Mesendoderm (in vitro differentiated cells): ENCODE measurements around the gene CNTN5.

Source experiments
- DNase-seq: peaks from one replicate; pipeline ENCODE4 v3.0.0; 2013
- H2AK5ac ChIP-seq: 2 replicates; pipeline ENCODE4 v1.6.1; 2013; ENCODE audit warnings: low read length, inconsistent platforms
- H2BK120ac ChIP-seq: 2 replicates; pipeline ENCODE4 v1.6.1; 2013; ENCODE audit warnings: low read depth, mild to moderate bottlenecking, low read length, moderate library complexity, mixed read lengths
- H2BK15ac ChIP-seq: replicated peaks from 2 replicates; pipeline ENCODE4 v1.6.1; 2013; ENCODE audit warnings: low read depth, mild to moderate bottlenecking, moderate library complexity
- H2BK5ac ChIP-seq: 2 replicates; pipeline ENCODE4 v1.6.1; 2013; ENCODE audit warnings: low read length, inconsistent platforms
- H3K18ac ChIP-seq: 2 replicates; pipeline ENCODE4 v1.6.1; 2013; ENCODE audit warnings: mild to moderate bottlenecking, low read length, mixed read lengths
- H3K23ac ChIP-seq: one replicate; pipeline ENCODE4 v1.6.1; 2013; ENCODE audit warnings: low read length
- H3K27ac ChIP-seq: 2 replicates; pipeline ENCODE4 v1.5.1; 2013; ENCODE audit warnings: low read depth, mild to moderate bottlenecking, inconsistent platforms, low read length, moderate library complexity
- H3K27me3 ChIP-seq: 2 replicates; pipeline ENCODE4 v1.6.1; 2013; ENCODE audit warnings: low read length, control low read depth, mild to moderate bottlenecking, inconsistent platforms; ENCODE audit not compliant: insufficient read depth, poor library complexity
- H3K36me3 ChIP-seq: 2 replicates; pipeline ENCODE4 v1.6.1; 2013; ENCODE audit warnings: low read length, inconsistent platforms; ENCODE audit not compliant: control insufficient read depth, insufficient read depth
- H3K4ac ChIP-seq: one replicate; pipeline ENCODE4 v1.6.1; 2013; ENCODE audit warnings: low read depth, mild to moderate bottlenecking, low read length, moderate library complexity
- H3K4me1 ChIP-seq: 2 replicates; pipeline ENCODE4 v1.6.1; 2013; ENCODE audit warnings: low read depth, low read length, inconsistent platforms; ENCODE audit not compliant: control insufficient read depth
- H3K4me2 ChIP-seq: 2 replicates; pipeline ENCODE4 v1.6.1; 2013; ENCODE audit warnings: low read length
- H3K4me3 ChIP-seq: 2 replicates; pipeline ENCODE4 v1.5.1; 2013; ENCODE audit warnings: mild to moderate bottlenecking, low read length
- H3K56ac ChIP-seq: one replicate; pipeline ENCODE4 v1.6.1; 2013; ENCODE audit warnings: low read length
- H3K79me1 ChIP-seq: 2 replicates; pipeline ENCODE4 v1.6.1; 2013; ENCODE audit warnings: low read length, inconsistent platforms
- H3K79me2 ChIP-seq: 2 replicates; pipeline ENCODE4 v1.6.1; 2013; ENCODE audit warnings: mild to moderate bottlenecking, low read length; ENCODE audit not compliant: control insufficient read depth, insufficient read depth
- H3K9ac ChIP-seq: 2 replicates; pipeline ENCODE4 v1.6.1; 2013; ENCODE audit warnings: low read length, inconsistent platforms
- H4K5ac ChIP-seq: one replicate; pipeline ENCODE4 v1.6.1; 2013; ENCODE audit warnings: low read length
- H4K8ac ChIP-seq: one replicate; pipeline ENCODE4 v1.6.1; 2013; ENCODE audit warnings: low read depth, mild to moderate bottlenecking, control low read depth, low read length, moderate library complexity
- WGBS: extraction: QIAGEN DNeasy Blood & Tissue Kit; methylation state at CpG from one replicate; pipeline ENCODE4 v1.1.7; 2013; ENCODE audit warnings: low lambda C conversion rate, missing lambda C conversion rate; ENCODE audit not compliant: insufficient coverage; ENCODE audit errors: extremely low coverage; 5-methylcytosine and 5-hydroxymethylcytosine counted together

Gene CNTN5

DNA sequence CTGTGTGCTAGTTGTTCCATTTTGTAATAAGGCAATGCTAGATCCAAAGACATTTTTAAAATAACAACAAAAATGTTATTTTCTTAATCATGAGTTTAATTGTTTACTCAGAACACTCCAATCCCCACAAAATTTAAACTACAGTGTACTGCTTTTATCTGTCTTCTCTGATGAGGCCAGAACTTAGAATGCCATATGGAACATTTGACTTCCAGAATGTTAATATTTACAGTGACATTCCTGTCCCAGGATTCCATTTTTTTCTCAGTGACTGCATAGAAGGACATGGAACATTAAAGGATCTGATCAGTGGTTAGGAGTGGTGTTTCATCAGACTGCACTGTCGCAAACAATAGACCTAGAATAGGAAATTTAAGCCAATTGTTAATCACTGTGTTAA, 1171.4 kb downstream of the CNTN5 start:
- H3K56ac ChIP-seq: no peak overlapping the region
- H3K4me3 ChIP-seq: no peak overlapping the region
- no peak overlapping the region for H2BK120ac ChIP-seq
- H4K8ac ChIP-seq: no peak overlapping the region
- H3K79me1 ChIP-seq: no peaks in the 10 kb centered on the region
- H3K27me3 ChIP-seq: no peaks in the 10 kb centered on the region
- no CpG with 5 or more reads among the region's 1 CpG for WGBS
- DNase-seq: no peak
- H3K79me2 ChIP-seq: no peaks in the 10 kb centered on the region
- no peak overlapping the region for H3K23ac ChIP-seq
- no peak overlapping the region for H2BK15ac ChIP-seq
- H2BK5ac ChIP-seq: no peak overlapping the region
- no peak overlapping the region for H3K18ac ChIP-seq
- H3K4ac ChIP-seq: no peak overlapping the region
- no peak overlapping the region for H3K4me2 ChIP-seq
- no peak overlapping the region for H2AK5ac ChIP-seq
- no peak overlapping the region for H3K27ac ChIP-seq
- no peaks in the 10 kb centered on the region for H3K36me3 ChIP-seq
- no peaks in the 10 kb centered on the region for H3K4me1 ChIP-seq
- no peak overlapping the region for H4K5ac ChIP-seq
- H3K9ac ChIP-seq: no peak overlapping the region

DNA sequence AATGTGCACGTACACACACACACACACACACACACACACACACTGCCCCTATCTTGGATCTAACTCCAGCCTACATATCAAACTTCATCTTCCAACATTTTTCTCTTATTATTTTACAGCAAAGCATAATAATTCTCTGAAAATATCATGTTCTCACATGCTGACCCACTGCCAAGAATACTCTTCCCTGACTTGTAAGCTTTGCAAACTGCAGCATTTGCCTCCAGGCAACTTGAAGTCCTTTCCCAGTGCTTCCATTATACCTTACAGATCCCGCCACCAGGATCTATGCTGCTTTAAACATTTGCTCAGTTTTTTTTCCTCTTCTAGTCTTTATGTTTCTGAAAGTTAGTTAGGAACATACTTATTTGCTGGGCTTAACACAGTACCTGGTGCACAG, 1183.0 kb downstream of the CNTN5 start:
- Histone ChIP-seq H3K79me1 (no peaks in the 10 kb centered on the region), H3K4me2 (no peak overlapping the region), H3K4me3 (no peak overlapping the region), H2BK120ac (no peak overlapping the region), H3K56ac (no peak overlapping the region), H3K23ac (no peak overlapping the region), H3K36me3 (no peaks in the 10 kb centered on the region), H3K18ac (no peak overlapping the region), H3K27me3 (no peaks in the 10 kb centered on the region), H2BK5ac (no peak overlapping the region), H3K4ac (no peak overlapping the region), H3K79me2 (no peaks in the 10 kb centered on the region), H4K5ac (no peak overlapping the region), H3K4me1 (no peaks in the 10 kb centered on the region), H3K27ac (no peak overlapping the region), H4K8ac (no peak overlapping the region), H2AK5ac (no peak overlapping the region), H3K9ac (no peak overlapping the region), H2BK15ac (no peak overlapping the region)
- WGBS: no CpG with 5 or more reads among the region's 2 CpGs
- no peak for DNase-seq

DNA sequence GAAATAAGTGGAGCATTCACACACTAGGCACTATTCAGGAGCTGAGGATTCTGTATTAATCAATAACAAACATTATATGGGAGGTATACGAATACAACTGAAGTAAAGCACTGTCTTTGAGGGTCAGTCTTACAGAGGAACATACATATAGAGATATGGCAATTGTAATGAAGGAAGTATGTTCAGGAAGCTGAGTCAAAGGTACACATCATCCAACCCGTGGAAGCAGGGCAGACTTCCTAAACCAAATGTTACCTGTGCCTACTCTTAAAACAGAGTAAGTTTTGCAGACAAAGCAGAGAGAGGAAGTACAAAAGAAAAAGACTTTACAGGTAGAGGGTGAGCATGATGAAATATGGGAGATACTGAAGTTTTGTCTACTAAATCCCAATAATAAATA, 1185.2 kb downstream of the CNTN5 start:
- no peak overlapping the region for H2BK15ac ChIP-seq
- H2BK120ac ChIP-seq: no peak overlapping the region
- no peak overlapping the region for H4K8ac ChIP-seq
- H3K56ac ChIP-seq: no peak overlapping the region
- H2AK5ac ChIP-seq: no peak overlapping the region
- H3K9ac ChIP-seq: no peak overlapping the region
- H4K5ac ChIP-seq: no peak overlapping the region
- WGBS: no CpG with 5 or more reads among the region's 2 CpGs
- no peaks in the 10 kb centered on the region for H3K36me3 ChIP-seq
- no peak overlapping the region for H2BK5ac ChIP-seq
- H3K4me1 ChIP-seq: no peaks in the 10 kb centered on the region
- no peak overlapping the region for H3K27ac ChIP-seq
- H3K18ac ChIP-seq: no peak overlapping the region
- no peak for DNase-seq
- no peaks in the 10 kb centered on the region for H3K27me3 ChIP-seq
- H3K4ac ChIP-seq: no peak overlapping the region
- no peak overlapping the region for H3K4me2 ChIP-seq
- no peaks in the 10 kb centered on the region for H3K79me2 ChIP-seq
- H3K4me3 ChIP-seq: no peak overlapping the region
- no peaks in the 10 kb centered on the region for H3K79me1 ChIP-seq
- H3K23ac ChIP-seq: no peak overlapping the region

DNA sequence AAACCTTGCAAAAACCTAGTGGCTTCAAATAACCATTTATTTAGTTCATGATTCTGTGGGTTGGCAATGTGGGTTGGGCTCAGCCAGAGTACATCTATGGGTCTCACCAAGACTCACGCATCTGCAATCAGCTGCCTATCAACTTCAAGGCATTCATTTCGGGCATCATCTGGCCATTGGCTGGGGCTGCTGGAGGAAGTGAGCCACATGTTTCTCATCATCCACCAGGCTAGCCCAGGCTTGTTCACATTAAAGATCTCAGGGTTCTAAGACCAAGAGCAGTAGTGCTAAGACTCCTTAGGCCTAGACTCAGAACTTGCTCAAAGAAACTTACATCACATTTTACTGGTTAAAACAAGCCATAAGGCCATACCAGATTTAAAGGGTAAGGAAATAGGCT, 1187.5 kb downstream of the CNTN5 start:
- H4K5ac ChIP-seq: no peak overlapping the region
- whole genome bisulfite sequencing: no CpG with 5 or more reads among the region's 2 CpGs
- no peak overlapping the region for H3K4me3 ChIP-seq
- H3K9ac ChIP-seq: no peak overlapping the region
- no peak overlapping the region for H3K18ac ChIP-seq
- DNase-seq: no peak
- no peak overlapping the region for H3K23ac ChIP-seq
- no peak overlapping the region for H2AK5ac ChIP-seq
- H2BK15ac ChIP-seq: no peak overlapping the region
- H3K79me1 ChIP-seq: no peaks in the 10 kb centered on the region
- H2BK120ac ChIP-seq: no peak overlapping the region
- no peak overlapping the region for H3K56ac ChIP-seq
- H3K27me3 ChIP-seq: no peaks in the 10 kb centered on the region
- H3K27ac ChIP-seq: no peak overlapping the region
- H3K4me2 ChIP-seq: no peak overlapping the region
- H4K8ac ChIP-seq: no peak overlapping the region
- H3K36me3 ChIP-seq: no peaks in the 10 kb centered on the region
- no peak overlapping the region for H3K4ac ChIP-seq
- no peaks in the 10 kb centered on the region for H3K79me2 ChIP-seq
- H3K4me1 ChIP-seq: no peaks in the 10 kb centered on the region
- H2BK5ac ChIP-seq: no peak overlapping the region

DNA sequence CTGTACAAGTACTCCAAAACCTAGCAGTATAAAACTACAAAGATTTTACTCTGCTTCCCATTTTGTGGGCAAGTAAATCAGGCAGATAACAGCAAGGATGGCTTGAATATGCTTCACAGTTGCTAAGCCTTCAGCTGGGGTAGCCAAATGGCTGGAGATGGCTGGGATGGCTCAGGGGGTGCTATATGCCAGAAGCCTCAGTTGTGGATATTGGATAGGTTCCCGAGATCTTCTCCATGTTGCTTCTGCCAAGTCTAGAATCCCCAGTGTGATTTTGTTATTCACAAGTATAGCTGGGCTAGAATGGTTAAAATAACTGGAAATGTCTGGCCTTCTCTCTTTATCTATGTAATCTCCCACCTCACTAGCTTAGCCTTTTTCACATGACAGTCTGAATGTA, 1194.0 kb downstream of the CNTN5 start:
- H3K18ac ChIP-seq: no peak overlapping the region
- no peak overlapping the region for H3K27ac ChIP-seq
- no peak overlapping the region for H4K5ac ChIP-seq
- H3K79me1 ChIP-seq: no peaks in the 10 kb centered on the region
- no peak overlapping the region for H2AK5ac ChIP-seq
- H3K4ac ChIP-seq: no peak overlapping the region
- H3K4me1 ChIP-seq: no peaks in the 10 kb centered on the region
- no peak overlapping the region for H3K4me3 ChIP-seq
- no peak overlapping the region for H3K9ac ChIP-seq
- no peak overlapping the region for H2BK15ac ChIP-seq
- no peak overlapping the region for H4K8ac ChIP-seq
- H3K4me2 ChIP-seq: no peak overlapping the region
- H3K36me3 ChIP-seq: no peaks in the 10 kb centered on the region
- no CpG with 5 or more reads among the region's 1 CpG for WGBS
- no peak overlapping the region for H2BK5ac ChIP-seq
- no peaks in the 10 kb centered on the region for H3K27me3 ChIP-seq
- H2BK120ac ChIP-seq: no peak overlapping the region
- H3K79me2 ChIP-seq: no peaks in the 10 kb centered on the region
- no peak for DNase-seq
- no peak overlapping the region for H3K56ac ChIP-seq
- no peak overlapping the region for H3K23ac ChIP-seq

DNA sequence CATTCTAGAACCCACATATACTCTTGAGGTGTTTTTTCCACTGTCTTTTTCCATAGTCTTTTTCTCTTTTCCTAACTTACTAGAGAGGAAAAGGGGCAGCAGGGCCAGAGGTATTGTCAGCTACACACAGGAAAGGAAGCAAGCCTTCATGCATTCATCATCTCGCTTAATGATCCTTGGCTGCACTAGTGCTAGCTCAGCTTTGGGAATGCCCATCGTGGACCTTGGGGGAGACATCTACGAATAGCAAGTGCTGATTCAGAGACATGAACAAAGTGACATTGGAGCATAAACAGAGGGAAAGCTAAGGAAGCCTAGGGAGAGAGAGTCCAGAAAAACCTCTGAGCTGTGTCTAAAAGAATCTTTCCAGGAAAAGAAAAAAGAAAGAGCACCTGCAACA, 1200.1 kb downstream of the CNTN5 start:
- Histone ChIP-seq H3K4ac (no peak overlapping the region), H3K79me2 (no peaks in the 10 kb centered on the region), H3K27me3 (no peaks in the 10 kb centered on the region), H3K27ac (no peak overlapping the region), H3K18ac (no peak overlapping the region), H2BK5ac (no peak overlapping the region), H3K23ac (no peak overlapping the region), H4K8ac (no peak overlapping the region), H3K4me3 (no peak overlapping the region), H2BK120ac (no peak overlapping the region), H2BK15ac (no peak overlapping the region), H3K9ac (no peak overlapping the region), H2AK5ac (no peak overlapping the region), H3K36me3 (no peaks in the 10 kb centered on the region), H4K5ac (no peak overlapping the region), H3K4me2 (no peak overlapping the region), H3K56ac (no peak overlapping the region), H3K4me1 (no peaks in the 10 kb centered on the region), H3K79me1 (no peaks in the 10 kb centered on the region)
- DNase-seq: no peak
- no CpG with 5 or more reads among the region's 3 CpGs for WGBS
